PC-9 (cell line): ENCODE data around the gene RSBN1L. TPM values are rescaled to one million over a fixed set of nuclear protein-coding genes. Genes with fewer than 3 reads are reported as not detected.

Experiments
- BruUV-seq: library from RNA; stranded (reverse); fragments of 400-500 nt; replicated peaks from 2 replicates; lab custom pipeline; 2021; lab: Mats Ljungman, UMichigan
- CTCF ChIA-PET: fragments of 300-600 bp; sonication (Branson Sonifier 250); formaldehyde crosslinking; loops from one replicate; lab custom pipeline; 2022; ENCODE audit warnings: antibody characterized with exemption; lab: Charles Lee
- POLR2A ChIA-PET: fragments of 300-600 bp; sonication (Branson Sonifier 250); formaldehyde crosslinking; loops from one replicate; lab custom pipeline; 2022; ENCODE audit warnings: antibody characterized with exemption; ENCODE audit not compliant: unreplicated experiment; lab: Charles Lee
- DNase-seq, 2 experiments: peaks; one replicate each; pipeline versions ENCODE4 v3.0.0 to v3.0.0-alpha.2; 2015 to 2022; ENCODE audit warnings: mixed read lengths in 1 of 2
- H2AFZ ChIP-seq: fragments of 200-600 bp; sonication (generic); 2 replicates; pipeline ENCODE4 v1.8.1; 2017; ENCODE audit warnings: antibody characterized with exemption
- H3F3A ChIP-seq: fragments of 200-600 bp; sonication (generic); 2 replicates; pipeline ENCODE4 v1.8.1; 2017; ENCODE audit warnings: antibody characterized with exemption, mild to moderate bottlenecking, low read depth; ENCODE audit not compliant: insufficient read depth
- H3K27ac ChIP-seq: fragments of 200-600 bp; sonication (generic); 2 replicates; pipeline ENCODE4 v1.6.1; 2016; ENCODE audit warnings: mixed run types
- H3K27me3 ChIP-seq: fragments of 200-600 bp; sonication (generic); 2 replicates; pipeline ENCODE4 v1.6.1; 2016; ENCODE audit warnings: low read depth, mixed run types; ENCODE audit not compliant: insufficient read depth
- H3K36me3 ChIP-seq: fragments of 200-600 bp; sonication (generic); 2 replicates; pipeline ENCODE4 v1.6.1; 2016; ENCODE audit warnings: low read depth, mixed run types
- H3K4me1 ChIP-seq: fragments of 200-600 bp; sonication (generic); replicated peaks from 2 replicates; pipeline ENCODE4 v1.6.1; 2016; ENCODE audit warnings: mixed run types; ENCODE audit not compliant: insufficient read depth
- H3K4me2 ChIP-seq: fragments of 200-600 bp; sonication (generic); 2 replicates; pipeline ENCODE4 v1.6.1; 2017; ENCODE audit warnings: mixed run types
- H3K4me3 ChIP-seq: fragments of 200-600 bp; sonication (generic); 2 replicates; pipeline ENCODE4 v1.6.1; 2016; ENCODE audit warnings: mixed run types
- H3K79me2 ChIP-seq: fragments of 200-600 bp; sonication (generic); 2 replicates; pipeline ENCODE4 v1.6.1; 2017; ENCODE audit warnings: low read depth, mixed run types
- H3K9me2 ChIP-seq: fragments of 200-600 bp; sonication (generic); 2 replicates; pipeline ENCODE4 v1.8.1; 2017; ENCODE audit warnings: mild to moderate bottlenecking; ENCODE audit not compliant: insufficient read depth
- H3K9me3 ChIP-seq: fragments of 200-600 bp; sonication (generic); 2 replicates; pipeline ENCODE4 v1.8.1; 2016; ENCODE audit warnings: low read depth; ENCODE audit not compliant: insufficient read depth
- H4K20me1 ChIP-seq: fragments of 200-600 bp; sonication (generic); 2 replicates; pipeline ENCODE4 v1.8.1; 2017; ENCODE audit not compliant: insufficient read depth
- EZH2 ChIP-seq: fragments of 200-600 bp; sonication (generic); IDR thresholded peaks from 2 replicates; pipeline ENCODE4 v1.8.0; 2017; ENCODE audit warnings: antibody characterized with exemption, low read depth
- intact Hi-C: fragments of 100-400 bp; cut with micrococcal nuclease; formaldehyde crosslinking; loops from one replicate; pipeline ENCODE4 v1.10.0; 2022; ENCODE audit not compliant: unreplicated experiment
- total RNA-seq: library from RNA; stranded (reverse); gene quantifications from 2 replicates; pipeline ENCODE4 v1.2.3, GENCODE V29; 2021
- TF ChIP-seq, protein P1 (sequence below): fragments of 200-600 bp; sonication (generic); conservative IDR thresholded peaks from 2 replicates; pipeline ENCODE4 v1.6.1; 2017; ENCODE audit warnings: mixed run types, antibody characterized with exemption, mild to moderate bottlenecking, moderate library complexity

RSBN1L gene
- total RNA-seq, 1 experiment from 2014 or later = 20.7 TPM

DNA sequence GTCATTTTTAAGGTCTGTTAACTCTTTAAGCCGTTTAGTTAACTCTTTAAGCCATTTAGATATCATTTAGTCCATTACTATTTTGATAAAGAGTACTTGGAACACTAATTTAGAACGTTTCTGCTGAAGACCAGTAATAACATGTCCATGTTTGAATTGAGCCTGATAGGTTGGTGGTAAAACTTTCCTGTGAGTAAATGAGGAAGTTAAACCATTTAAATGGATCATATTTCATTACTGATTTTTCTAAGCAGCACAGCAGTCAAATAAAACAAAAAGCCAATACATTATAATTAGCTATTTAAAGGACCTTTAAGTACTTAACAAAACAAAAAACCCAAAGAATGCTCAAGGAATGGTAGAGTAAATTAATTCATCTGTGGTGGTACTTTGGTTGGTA is 131.7 kb downstream of the RSBN1L start:
- Histone ChIP-seq H3K9me2 (no peaks in the 10 kb centered on the region), H3K4me1 (peaks cover 3% of the 10 kb centered on the region; the same call in 1 of the 2 replicates), H3K79me2 (0 out of 2 replicates have a peak, but pooled peaks cover 5% of the 10 kb centered on the region), H2AFZ (no peak overlapping the region), H3K36me3 (no peaks in the 10 kb centered on the region), H3K27ac (no peak overlapping the region), H3K4me3 (no peak overlapping the region), H3F3A (no peaks in the 10 kb centered on the region), H3K4me2 (no peak overlapping the region), H4K20me1 (no peaks in the 10 kb centered on the region), H3K9me3 (peaks cover 7% of the 10 kb centered on the region; the same call in 1 of the 2 replicates), H3K27me3 (no peaks in the 10 kb centered on the region)
- BruUV-seq = no TSS peak
- intact Hi-C loops = no loop called here
- DNase-seq = no peak
- POLR2A ChIA-PET = no interaction called here
- CTCF ChIA-PET = no interaction called here
- TF ChIP-seq, protein P1, sequence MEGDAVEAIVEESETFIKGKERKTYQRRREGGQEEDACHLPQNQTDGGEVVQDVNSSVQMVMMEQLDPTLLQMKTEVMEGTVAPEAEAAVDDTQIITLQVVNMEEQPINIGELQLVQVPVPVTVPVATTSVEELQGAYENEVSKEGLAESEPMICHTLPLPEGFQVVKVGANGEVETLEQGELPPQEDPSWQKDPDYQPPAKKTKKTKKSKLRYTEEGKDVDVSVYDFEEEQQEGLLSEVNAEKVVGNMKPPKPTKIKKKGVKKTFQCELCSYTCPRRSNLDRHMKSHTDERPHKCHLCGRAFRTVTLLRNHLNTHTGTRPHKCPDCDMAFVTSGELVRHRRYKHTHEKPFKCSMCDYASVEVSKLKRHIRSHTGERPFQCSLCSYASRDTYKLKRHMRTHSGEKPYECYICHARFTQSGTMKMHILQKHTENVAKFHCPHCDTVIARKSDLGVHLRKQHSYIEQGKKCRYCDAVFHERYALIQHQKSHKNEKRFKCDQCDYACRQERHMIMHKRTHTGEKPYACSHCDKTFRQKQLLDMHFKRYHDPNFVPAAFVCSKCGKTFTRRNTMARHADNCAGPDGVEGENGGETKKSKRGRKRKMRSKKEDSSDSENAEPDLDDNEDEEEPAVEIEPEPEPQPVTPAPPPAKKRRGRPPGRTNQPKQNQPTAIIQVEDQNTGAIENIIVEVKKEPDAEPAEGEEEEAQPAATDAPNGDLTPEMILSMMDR = no peak
- no peak for TF ChIP-seq EZH2

DNA sequence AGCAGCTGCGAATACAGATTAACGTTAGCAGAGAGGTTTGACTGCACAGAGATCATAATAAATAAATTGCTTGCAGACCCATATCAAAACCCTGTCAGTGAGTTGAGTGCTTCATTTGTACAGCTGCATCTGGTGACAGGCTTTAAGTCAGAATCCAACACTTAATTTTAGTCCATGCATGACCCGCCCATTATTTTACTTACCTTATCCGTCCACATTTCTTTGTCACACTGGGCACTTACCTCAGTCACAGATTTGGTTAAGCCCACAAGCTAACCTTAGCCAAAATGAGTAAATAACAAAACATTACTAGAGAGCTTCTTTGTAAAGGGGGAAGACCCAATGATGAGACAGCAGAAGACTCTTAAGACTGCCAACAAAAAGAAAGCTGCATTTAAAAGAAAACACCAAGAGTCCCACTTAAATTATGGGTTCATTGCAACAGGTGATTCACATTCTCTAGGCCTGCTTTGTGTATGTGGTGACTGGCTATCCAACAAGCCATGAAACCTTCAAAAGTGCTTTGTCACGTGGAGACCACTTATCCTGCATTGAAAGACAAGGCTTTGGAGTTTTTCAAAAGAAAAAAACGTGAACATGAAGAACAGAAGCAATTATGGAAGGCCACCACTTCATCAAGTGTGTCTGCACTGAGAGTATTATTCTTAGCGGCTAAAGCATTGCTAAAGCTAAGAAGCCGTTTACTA is 134.5 kb downstream of the RSBN1L start:
- BruUV-seq = no TSS peak
- ChIA-PET CTCF (no interaction called here), POLR2A (no interaction called here)
- no peak overlapping the region for H2AFZ ChIP-seq
- no peak overlapping the region for H3K4me2 ChIP-seq
- no peak overlapping the region for H3K4me3 ChIP-seq
- TF ChIP-seq, protein P1 = no peak
- TF ChIP-seq EZH2 = no peak
- H3K27ac ChIP-seq = no peak overlapping the region
- intact Hi-C loops = no loop called here
- no peaks in the 10 kb centered on the region for H4K20me1 ChIP-seq
- H3K36me3 ChIP-seq = no peaks in the 10 kb centered on the region
- no peaks in the 10 kb centered on the region for H3K9me3 ChIP-seq
- H3F3A ChIP-seq = peaks cover 4% of the 10 kb centered on the region; the same call in 1 of the 2 replicates
- no peaks in the 10 kb centered on the region for H3K27me3 ChIP-seq
- no peaks in the 10 kb centered on the region for H3K9me2 ChIP-seq
- no peak for DNase-seq
- peaks cover 23% of the 10 kb centered on the region for H3K4me1 ChIP-seq
- peaks cover 10% of the 10 kb centered on the region; the same call in 1 of the 2 replicates for H3K79me2 ChIP-seq

DNA sequence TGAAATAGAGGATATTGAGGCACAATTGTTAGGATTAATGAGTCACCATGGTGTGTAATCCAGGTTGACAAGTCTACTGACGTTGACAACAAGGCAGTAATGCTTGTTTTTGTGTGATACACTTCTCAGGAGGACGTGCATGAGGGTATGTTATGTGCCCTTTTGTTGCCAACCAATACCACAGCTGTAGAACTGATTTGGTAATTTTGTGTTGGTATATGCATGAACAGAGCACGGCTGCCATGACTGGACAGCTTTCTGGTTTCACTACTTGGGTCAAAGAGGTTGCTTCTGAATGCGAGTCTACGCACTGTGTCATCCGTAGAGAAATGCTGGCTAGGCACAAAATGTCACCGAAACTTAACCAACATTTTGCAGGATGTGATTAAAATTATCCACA is 135.2 kb downstream of the RSBN1L start:
- no peak for DNase-seq
- Histone ChIP-seq H3K4me1 (peaks cover 23% of the 10 kb centered on the region), H3K27me3 (no peaks in the 10 kb centered on the region), H3F3A (peaks cover 4% of the 10 kb centered on the region; the same call in 1 of the 2 replicates), H3K9me3 (no peaks in the 10 kb centered on the region), H3K4me2 (no peak overlapping the region), H3K4me3 (no peak overlapping the region), H3K79me2 (peaks cover 10% of the 10 kb centered on the region; the same call in 1 of the 2 replicates), H3K9me2 (no peaks in the 10 kb centered on the region), H4K20me1 (no peaks in the 10 kb centered on the region), H3K27ac (no peak overlapping the region), H2AFZ (no peak overlapping the region), H3K36me3 (no peaks in the 10 kb centered on the region)
- TF ChIP-seq, protein P1 = no peak
- TF ChIP-seq EZH2 = no peak
- intact Hi-C loops = no loop called here
- ChIA-PET CTCF (no interaction called here), POLR2A (interaction anchor here (0.5 kb wide), 1 partner anchor 295 kb away, joined by 5 read pairs; no protein-coding TSS in a partner anchor)
- BruUV-seq = no TSS peak
